ENCODE results near the gene SLC35F3. TPM values are rescaled to one million over a fixed set of nuclear protein-coding genes. Genes with fewer than 3 reads are reported as not detected.

The SLC35F3 gene
- polyA plus RNA-seq, 1 donor from 2014 or later, result 13.9 TPM

GRCh38 chr1:234288946-234289345 is 384.5 kb downstream of the SLC35F3 start:
- H3F3A ChIP-seq (ENCODE audit: insufficient read depth, low read length, poor library complexity, severe bottlenecking), result no peaks in the 10 kb centered on the region
- no peaks in the 10 kb centered on the region for H3K79me2 ChIP-seq (replicated peaks; ENCODE audit: insufficient read depth, low read length)
- H3K36me3 ChIP-seq (ENCODE audit: insufficient read depth, low read length), result no peaks in the 10 kb centered on the region
- H3K9me3 ChIP-seq (ENCODE audit: low read length), result peaks cover 6% of the 10 kb centered on the region
- H3K9me2 ChIP-seq (ENCODE audit: insufficient read depth, low read length), result no peaks in the 10 kb centered on the region
- H3K9ac ChIP-seq (ENCODE audit: low read length), result no peak overlapping the region
- no peak overlapping the region for H3K4me3 ChIP-seq (ENCODE audit: low read length)
- no peaks in the 10 kb centered on the region for H3K27me3 ChIP-seq (ENCODE audit: insufficient read depth, low read depth, low read length)
- no peak overlapping the region for H3K4me2 ChIP-seq (ENCODE audit: low read length)
- H3K27ac ChIP-seq (ENCODE audit: low read length), result no peak overlapping the region
- TF ChIP-seq POLR2AphosphoS5 (IDR thresholded peaks at IDR 0.05), result no peak
- TF ChIP-seq, protein P1, sequence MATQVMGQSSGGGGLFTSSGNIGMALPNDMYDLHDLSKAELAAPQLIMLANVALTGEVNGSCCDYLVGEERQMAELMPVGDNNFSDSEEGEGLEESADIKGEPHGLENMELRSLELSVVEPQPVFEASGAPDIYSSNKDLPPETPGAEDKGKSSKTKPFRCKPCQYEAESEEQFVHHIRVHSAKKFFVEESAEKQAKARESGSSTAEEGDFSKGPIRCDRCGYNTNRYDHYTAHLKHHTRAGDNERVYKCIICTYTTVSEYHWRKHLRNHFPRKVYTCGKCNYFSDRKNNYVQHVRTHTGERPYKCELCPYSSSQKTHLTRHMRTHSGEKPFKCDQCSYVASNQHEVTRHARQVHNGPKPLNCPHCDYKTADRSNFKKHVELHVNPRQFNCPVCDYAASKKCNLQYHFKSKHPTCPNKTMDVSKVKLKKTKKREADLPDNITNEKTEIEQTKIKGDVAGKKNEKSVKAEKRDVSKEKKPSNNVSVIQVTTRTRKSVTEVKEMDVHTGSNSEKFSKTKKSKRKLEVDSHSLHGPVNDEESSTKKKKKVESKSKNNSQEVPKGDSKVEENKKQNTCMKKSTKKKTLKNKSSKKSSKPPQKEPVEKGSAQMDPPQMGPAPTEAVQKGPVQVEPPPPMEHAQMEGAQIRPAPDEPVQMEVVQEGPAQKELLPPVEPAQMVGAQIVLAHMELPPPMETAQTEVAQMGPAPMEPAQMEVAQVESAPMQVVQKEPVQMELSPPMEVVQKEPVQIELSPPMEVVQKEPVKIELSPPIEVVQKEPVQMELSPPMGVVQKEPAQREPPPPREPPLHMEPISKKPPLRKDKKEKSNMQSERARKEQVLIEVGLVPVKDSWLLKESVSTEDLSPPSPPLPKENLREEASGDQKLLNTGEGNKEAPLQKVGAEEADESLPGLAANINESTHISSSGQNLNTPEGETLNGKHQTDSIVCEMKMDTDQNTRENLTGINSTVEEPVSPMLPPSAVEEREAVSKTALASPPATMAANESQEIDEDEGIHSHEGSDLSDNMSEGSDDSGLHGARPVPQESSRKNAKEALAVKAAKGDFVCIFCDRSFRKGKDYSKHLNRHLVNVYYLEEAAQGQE (IDR thresholded peaks at IDR 0.05; ENCODE audit: borderline replicate concordance), result no peak
- no peak for TF ChIP-seq EP300 (conservative IDR thresholded peaks at IDR 0.05; ENCODE audit: poor library complexity, severe bottlenecking)
- TF ChIP-seq CTCF (IDR thresholded peaks at IDR 0.05; ENCODE audit: poor library complexity, severe bottlenecking), result no peak
- H4K20me1 ChIP-seq (ENCODE audit: insufficient read depth), result no peaks in the 10 kb centered on the region
- no peak overlapping the region for H2AFZ ChIP-seq (ENCODE audit: low read depth, low read length)

GRCh38 chr1:234289538-234290305 is 385.2 kb downstream of the SLC35F3 start:
- no peak overlapping the region for H3K4me2 ChIP-seq (ENCODE audit: low read length)
- H4K20me1 ChIP-seq (ENCODE audit: insufficient read depth), result no peaks in the 10 kb centered on the region
- H2AFZ ChIP-seq (ENCODE audit: low read depth, low read length), result no peak overlapping the region
- H3K9me3 ChIP-seq (ENCODE audit: low read length), result peaks cover 6% of the 10 kb centered on the region
- H3K36me3 ChIP-seq (ENCODE audit: insufficient read depth, low read length), result no peaks in the 10 kb centered on the region
- no peaks in the 10 kb centered on the region for H3K79me2 ChIP-seq (replicated peaks; ENCODE audit: insufficient read depth, low read length)
- H3F3A ChIP-seq (ENCODE audit: insufficient read depth, low read length, poor library complexity, severe bottlenecking), result no peaks in the 10 kb centered on the region
- H3K9me2 ChIP-seq (ENCODE audit: insufficient read depth, low read length), result no peaks in the 10 kb centered on the region
- no peak overlapping the region for H3K27ac ChIP-seq (ENCODE audit: low read length)
- TF ChIP-seq CTCF (IDR thresholded peaks at IDR 0.05; ENCODE audit: poor library complexity, severe bottlenecking) (no peak), MXI1 (conservative IDR thresholded peaks at IDR 0.05; ENCODE audit: poor library complexity, severe bottlenecking) (no peak), EZH2 (IDR thresholded peaks at IDR 0.05; ENCODE audit: borderline replicate concordance, insufficient read depth, low read length, poor library complexity, severe bottlenecking) (no peak), SMC3 (conservative IDR thresholded peaks at IDR 0.05; ENCODE audit: poor library complexity) (no peak), TAF1 (IDR thresholded peaks at IDR 0.05; ENCODE audit: low read depth) (no peak), EP300 (conservative IDR thresholded peaks at IDR 0.05; ENCODE audit: poor library complexity, severe bottlenecking) (no peak), POLR2AphosphoS5 (IDR thresholded peaks at IDR 0.05) (no peak), RAD21 (conservative IDR thresholded peaks at IDR 0.05) (no peak)
- TF ChIP-seq, protein P1 (IDR thresholded peaks at IDR 0.05; ENCODE audit: borderline replicate concordance), result no peak
- no peaks in the 10 kb centered on the region for H3K27me3 ChIP-seq (ENCODE audit: insufficient read depth, low read depth, low read length)
- no peak overlapping the region for H3K9ac ChIP-seq (ENCODE audit: low read length)
- H3K4me3 ChIP-seq (ENCODE audit: low read length), result no peak overlapping the region
